HG03354 (cell line): ENCODE data around the gene FBXL16.

ENCODE experiments used
- ATAC-seq: cut with Tn5 transposase; IDR thresholded peaks from one replicate; pipeline ENCODE4 v1.9.1; 2021; ENCODE audit warnings: mild to moderate bottlenecking; ENCODE audit not compliant: unreplicated experiment, poor library complexity, severe bottlenecking

FBXL16 gene

GRCh38 chr16:711548-712320, 6.1 kb upstream of the FBXL16 start:
- no peak for ATAC-seq

GRCh38 chr16:711084-711483, 5.5 kb upstream of the FBXL16 start:
- no peak for ATAC-seq

GRCh38 chr16:710500-711075, 5.0 kb upstream of the FBXL16 start:
- ATAC-seq: no peak

- no peak for ATAC-seq
Observed at GRCh38 chr16:709566-710499, 4.2 kb upstream of the FBXL16 start.

- no peak for ATAC-seq
Observed at GRCh38 chr16:708959-709358, 3.4 kb upstream of the FBXL16 start.

GRCh38 chr16:708019-708418, 2.4 kb upstream of the FBXL16 start:
- no peak for ATAC-seq

GRCh38 chr16:707062-707538, 1.5 kb upstream of the FBXL16 start:
- ATAC-seq: no peak

- ATAC-seq: no peak
Observed at GRCh38 chr16:706189-707061, 824 bp upstream of the FBXL16 start.

- no peak for ATAC-seq
Observed at GRCh38 chr16:704552-705380, 835 bp downstream of the FBXL16 start.

- ATAC-seq: no peak
Observed at GRCh38 chr16:704047-704446, 1.6 kb downstream of the FBXL16 start.

GRCh38 chr16:703406-703805, 2.2 kb downstream of the FBXL16 start:
- no peak for ATAC-seq

GRCh38 chr16:702341-702740, 3.3 kb downstream of the FBXL16 start:
- ATAC-seq: no peak

GRCh38 chr16:700684-701584, 4.7 kb downstream of the FBXL16 start:
- no peak for ATAC-seq

GRCh38 chr16:698911-699671, 6.5 kb downstream of the FBXL16 start:
- ATAC-seq: no peak

GRCh38 chr16:695355-696089, 10.1 kb downstream of the FBXL16 start:
- ATAC-seq: peak; percentile 43

GRCh38 chr16:694863-695354, 10.7 kb downstream of the FBXL16 start:
- no peak for ATAC-seq
